Cerebellar nuclear complex (tissue), 1 donor: ENCODE results near the gene AQP6.
"Not testable (repeated sequence)": the region's sequence is repeated elsewhere in the genome, so short reads cannot be mapped to it uniquely, and the experiment has no call there.

Experiments
- DNase-seq, 2 experiments: peaks; one replicate each; lab custom pipeline; 2025; lab: John Stamatoyannopoulos, UW

The AQP6 gene

DNA sequence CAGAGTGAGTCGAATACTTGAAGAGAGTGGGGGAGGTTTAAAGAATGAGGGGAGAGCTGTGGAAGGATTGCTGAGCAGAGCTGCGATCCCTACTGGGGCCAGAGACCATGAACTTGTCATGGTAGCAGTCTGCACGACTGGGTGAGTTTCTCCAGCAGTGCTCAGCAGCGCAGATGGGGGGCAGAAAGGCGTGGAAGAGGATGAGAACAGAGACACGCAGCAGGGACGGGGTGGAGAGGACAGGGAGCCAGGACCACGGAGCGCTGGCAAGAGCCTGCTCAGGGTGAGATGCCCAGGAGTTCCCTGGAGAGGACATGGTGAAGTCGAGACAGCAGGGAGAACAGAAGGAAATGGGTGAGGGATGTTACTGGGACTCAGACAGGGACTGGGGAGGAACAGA is 2.1 kb upstream of the AQP6 start:
- DNase-seq, result no peak

DNA sequence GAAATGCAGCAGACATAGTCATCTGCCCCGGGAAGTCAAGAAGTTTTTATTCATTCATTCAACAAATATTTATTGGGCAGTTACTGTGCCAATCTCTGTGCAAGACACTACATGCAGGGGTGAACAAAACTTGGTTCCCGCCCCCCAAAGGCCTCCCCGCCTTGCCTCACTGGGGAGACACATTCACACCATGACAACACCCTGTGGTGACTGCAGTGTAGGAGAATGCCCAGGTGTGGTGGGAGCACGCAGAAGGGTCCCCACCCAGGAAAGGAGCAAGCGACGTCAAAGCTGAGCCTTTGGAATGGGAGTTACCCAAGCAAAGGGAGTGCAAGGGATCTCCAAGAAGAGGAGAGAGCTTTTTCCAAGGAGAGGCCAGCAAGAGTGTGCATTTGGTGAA is 1.6 kb upstream of the AQP6 start:
- DNase-seq, result no peak

DNA sequence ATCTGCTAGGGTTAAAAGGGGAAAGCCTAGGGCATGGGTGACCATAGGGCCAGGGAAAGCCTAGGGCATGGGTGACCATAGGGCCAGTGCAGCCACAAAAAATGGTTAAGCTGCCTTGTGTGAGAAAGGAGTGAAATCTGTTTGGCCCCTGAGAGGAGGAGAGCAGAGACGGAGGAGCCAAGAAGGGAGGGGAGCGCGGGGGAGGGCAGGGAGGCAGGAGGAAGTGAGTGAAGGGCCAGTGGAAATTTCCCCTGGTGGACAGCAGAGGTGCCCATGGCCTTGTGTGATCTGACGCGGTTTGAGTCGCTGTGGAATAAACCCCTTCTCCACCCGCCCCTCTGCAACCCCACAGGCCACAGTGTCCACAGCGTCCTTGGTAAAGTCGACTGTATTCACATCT is 618 bp upstream of the AQP6 start:
- DNase-seq, result no peak

DNA sequence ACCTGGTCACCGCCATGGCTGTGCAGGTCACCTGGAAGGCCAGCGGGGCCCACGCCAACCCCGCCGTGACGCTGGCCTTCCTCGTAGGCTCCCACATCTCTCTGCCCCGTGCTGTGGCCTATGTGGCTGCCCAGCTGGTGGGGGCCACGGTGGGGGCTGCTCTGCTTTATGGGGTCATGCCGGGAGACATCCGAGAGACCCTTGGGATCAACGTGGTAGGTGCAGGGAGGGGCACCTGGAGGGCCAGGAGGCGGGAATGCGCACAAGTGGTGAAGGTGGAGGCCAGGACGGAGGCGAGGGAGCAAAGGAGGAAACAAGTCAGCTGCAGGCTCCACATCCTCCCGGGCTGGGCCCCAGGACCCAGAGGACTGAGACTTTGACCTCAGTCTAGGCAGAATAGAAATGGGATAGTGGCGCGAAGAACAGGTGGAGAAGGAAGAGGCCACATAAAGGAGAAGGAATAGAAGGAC is 649 bp downstream of the AQP6 start:
- no peak for DNase-seq

DNA sequence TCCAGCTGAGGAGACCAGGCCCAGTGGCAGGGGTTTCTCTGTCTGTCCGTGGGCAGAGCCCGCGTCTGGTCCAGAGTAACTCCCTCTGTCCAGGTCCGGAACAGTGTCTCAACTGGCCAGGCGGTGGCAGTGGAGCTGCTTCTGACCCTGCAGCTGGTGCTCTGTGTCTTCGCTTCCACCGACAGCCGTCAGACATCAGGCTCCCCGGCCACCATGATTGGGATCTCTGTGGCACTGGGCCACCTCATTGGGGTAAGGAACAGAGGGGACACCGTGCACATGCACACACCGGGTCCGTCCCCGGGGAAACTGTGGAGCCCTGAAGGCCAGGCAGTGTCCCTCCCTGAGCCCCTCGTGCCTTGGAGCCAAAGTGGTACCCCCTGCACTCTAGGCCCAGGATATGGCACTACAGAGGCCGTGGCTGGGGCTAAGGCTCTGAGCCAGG is 1.5 kb downstream of the AQP6 start:
- DNase-seq, result no peak

DNA sequence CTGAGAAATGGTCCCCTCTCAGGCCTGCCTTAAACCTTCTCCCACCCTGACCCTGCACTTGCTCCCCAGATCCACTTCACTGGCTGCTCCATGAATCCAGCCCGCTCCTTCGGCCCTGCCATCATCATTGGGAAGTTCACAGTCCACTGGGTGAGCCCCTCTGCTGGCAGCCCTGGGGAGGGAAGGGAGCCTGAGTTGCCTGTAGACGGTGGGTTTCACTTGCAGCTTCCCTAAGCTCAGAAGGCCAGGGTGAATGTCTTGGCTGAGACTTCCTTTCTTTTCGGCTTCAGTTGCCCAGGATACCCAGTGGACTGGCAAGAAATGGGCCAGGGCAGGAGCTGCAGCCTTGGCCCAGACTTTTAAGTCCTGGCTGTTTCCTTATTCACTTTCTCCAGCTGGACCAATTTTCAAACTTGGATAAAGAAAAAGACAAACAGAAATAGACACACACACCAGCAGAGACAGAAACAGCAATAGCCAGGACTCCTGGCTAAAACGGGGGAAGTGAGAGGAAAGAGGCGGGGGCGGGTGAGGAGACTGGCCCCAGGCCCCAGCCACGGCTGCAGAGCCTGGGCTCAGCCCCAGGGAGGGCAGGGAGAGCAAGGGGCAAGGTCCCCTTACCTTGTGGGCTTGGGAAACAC is 2.0 kb downstream of the AQP6 start:
- no peak for DNase-seq

DNA sequence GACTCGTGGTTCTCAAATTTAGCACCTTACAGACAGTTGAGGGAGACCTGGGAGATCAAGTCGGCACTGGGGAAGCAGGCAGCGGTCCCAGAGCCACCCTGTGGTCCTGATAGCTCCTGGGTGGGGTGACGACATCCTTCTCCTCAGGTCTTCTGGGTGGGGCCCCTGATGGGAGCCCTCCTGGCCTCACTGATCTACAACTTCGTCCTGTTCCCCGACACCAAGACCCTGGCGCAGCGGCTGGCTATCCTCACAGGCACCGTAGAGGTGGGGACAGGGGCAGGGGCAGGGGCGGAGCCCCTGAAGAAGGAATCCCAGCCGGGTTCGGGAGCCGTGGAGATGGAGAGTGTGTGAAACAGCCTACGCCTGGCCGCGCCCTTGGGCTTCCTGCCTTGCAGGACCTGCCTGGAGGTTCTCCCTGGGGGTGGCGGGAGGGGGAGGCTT is 2.6 kb downstream of the AQP6 start:
- DNase-seq, result no peak

DNA sequence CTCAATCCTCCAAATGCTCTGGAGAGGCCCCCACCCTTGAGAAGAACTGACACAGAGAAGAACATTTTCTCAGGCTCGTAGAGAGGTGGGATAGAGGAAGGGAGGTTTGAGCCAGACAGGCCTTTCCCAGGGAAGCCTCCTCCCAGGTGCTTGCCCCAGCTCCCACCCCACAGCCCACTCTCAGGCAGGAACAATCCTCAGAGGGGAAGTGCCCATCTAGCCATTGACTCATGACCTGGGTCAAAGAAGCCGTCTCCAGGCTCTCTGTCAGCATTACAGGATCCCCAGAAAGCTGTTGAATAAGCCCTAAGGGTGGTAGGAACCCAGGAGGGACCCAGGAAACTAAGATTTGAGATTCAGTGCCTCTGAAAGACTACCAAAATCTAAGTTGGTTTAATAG is 3.8 kb downstream of the AQP6 start:
- DNase-seq, result no peak

DNA sequence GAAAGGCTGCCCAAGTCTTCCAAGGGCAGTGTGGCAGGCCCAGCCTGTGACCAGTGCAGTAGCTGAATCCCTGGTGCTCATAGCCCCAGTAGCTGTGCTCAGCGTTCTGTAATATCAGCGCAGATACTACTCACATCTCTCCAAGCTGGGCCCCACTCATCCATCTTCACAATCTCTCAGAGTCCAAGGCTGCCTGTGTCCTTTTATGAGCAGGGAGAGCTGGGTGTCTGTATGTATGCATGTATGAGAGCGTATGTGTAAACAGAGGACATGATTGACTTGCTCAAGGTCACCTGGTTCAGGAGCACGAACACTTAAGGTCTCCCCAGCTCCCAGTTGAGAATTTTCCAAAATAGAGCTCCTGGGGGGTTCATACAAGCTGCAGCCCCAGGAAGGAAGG is 5.4 kb downstream of the AQP6 start:
- no peak for DNase-seq

DNA sequence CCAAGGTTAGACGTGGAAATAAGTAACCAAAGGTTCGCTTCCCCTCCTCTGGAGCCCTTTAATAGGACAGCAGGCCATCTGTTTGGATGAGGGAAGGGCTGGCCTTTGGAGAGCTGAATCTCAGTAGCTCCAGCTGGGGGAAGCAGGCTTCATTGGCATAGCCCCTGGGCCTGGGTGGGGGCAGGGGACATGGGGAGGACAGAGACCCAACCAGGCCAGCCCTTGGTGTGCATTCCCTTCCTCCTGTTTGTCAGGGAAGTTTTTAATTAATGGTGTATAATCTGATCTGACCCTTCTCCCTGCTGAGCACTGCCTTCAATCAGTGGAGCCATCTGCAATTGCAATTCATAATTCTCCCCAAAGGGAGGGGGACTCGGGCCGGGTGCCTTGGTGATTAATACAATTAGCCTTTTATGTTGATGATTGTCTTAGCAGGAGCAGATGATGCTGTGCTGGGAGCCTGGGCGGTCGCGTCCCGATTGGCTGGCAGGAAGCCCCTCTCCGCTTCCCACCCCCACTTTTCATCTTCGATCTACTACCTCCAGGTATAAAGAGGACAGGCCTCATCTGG is 6.4 kb downstream of the AQP6 start:
- no peak for DNase-seq

DNA sequence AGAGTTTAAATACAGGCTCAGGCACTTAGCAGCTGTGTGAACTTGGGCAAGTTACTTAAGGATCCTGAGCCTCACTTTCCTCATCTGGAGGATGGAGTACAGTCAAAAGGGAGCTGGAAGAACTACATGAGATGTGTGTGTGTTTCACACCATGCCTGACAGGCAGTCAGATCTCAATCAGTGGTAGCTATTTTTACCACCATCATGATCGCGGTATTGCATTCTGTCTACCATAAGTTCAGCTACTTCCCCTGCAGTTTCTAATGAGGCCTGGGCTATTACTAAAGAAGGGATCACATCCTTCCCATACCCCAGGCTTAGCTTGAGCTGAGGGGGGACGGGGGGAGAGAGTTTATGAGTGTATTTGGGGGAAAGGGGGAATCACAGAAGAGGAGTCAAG is 7.0 kb downstream of the AQP6 start:
- no peak for DNase-seq

DNA sequence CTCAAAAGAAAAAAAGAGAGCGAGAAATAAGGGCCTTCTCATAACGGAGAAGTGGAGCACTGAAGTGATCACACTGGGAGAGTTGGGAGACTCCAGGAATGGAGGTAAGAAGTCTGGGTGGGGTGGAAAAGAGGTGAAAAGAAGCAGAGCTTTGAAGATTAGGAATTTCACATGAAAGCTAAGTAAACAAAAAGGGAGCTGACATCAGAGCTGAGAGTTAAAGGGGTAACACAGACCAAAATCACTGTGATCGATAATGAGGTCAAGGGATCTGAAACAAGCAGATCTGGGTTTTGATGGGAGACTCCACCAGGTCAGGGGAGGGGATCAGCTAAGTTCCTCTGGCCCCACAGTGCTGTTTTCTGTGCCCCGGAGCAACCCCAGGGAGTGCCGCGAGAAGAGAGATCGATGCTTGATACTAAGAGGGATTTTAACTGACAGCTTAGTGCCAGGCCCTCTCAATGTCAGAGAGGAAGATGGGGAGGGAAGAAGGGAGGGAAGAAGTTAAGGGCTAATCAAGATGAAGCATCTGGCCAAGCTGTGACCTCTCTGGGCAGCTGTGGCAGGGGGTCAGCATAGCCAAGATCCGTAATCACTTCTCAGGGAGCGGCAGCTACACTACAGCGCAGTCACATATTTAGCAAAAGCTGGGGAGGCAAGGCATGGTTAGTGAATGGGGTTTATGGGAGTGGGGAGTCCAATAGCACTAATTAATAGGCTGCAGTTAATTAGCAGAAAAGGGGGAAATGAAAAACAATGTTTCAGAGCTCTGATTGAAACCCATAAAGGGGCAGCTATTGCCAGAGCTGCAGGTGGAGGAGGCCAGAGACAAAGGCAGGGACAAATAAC is 8.0 kb downstream of the AQP6 start:
- DNase-seq, result no peak

DNA sequence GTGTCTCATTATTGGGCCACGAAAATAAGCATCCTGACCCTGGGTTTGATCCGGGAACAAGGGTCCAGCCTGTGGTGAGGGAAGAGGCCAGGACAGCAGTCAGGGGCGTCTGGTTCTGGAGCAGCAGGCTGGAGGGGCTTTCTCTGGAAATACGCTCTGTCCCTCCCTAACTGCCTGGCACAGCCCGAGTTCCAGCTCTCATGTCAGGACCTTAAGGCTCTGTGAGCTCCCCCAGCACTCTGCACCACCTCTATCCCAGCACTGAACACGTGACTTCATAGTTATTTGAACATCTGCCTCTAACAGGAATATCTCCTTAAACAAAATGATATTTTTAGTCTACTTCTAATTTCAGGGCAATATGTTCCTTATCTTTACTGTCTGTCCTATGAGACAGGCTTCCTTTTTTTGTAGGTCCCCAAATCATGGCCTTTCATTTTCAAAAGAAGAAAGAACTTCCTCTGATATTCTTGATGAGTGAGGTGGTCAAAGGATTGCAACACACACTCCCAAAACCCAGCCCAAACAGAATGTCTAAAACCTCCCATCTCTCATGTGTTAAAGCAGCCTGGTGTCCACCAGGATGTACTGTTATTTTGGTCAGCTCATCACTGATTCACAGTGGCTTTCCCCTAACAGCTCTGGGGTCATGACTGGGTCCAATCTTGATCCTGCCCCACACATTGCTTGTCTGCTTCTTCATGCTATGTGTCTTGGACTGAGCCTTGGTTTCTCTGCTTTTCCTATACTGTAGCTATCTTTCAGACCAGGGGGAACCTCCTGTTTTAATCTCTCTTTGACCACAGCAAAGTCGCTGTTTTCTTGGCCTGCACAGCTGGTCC is 9.7 kb downstream of the AQP6 start:
- no peak for DNase-seq

DNA sequence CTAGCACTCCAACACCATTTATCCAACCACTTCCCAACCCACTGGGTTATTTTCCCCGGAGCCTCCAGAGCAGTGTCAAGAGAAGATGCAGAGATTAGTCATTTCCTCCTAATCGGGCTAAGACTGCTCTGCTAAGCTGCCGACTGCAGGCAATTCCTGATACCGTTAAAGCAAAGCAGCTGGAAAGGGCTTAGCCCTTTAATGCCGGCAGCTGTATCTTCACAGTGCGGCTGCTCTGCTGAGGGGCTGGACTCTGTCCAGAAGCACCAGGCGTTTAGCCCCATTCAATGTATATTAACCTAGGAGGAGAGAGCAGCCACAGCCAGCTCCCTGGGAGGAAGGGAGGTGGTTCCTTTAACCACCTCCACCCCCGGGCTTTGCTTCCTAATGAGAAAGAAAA is 11.1 kb downstream of the AQP6 start:
- no peak for DNase-seq

DNA sequence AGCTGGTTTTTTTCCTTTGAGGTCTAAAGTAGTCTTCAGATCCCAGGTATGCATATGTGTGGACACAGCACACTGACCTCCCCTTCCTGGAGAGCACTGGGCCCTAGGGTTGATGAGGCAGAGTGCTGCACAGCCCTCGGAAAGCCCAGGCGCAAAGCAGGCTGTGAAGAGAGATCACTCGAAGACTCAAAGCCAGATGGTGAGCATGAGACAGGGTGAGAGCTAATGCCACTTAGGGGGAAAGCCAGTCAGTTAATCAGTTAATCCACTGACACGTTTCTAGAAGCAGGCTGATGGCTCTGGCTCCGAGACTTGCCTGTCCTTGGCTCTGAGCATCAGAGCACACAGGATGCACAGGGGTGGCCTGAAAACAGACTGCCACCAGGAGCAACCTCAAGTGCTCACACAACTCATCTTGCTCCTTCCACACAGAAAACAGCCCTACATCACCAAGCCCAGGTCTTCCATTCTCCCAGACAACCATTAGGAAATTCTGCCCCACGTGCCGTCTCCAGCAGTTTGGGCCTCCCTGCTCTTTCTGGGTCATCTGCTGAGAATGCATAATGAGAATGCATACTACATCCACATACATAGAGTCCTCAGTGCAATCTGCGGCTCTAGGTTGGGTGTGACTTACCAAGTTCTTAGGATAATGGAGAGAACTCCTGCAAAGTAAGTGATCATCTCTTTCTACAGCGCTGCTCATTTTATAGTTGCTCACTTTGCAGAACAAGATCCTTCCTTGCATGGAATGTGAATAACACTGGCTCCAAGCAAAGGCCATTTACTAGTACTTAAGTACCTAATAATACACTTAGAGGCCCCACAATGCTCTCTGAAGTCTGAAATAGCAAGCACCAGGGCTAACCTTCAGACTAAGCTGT is 12.0 kb downstream of the AQP6 start:
- no peak for DNase-seq

DNA sequence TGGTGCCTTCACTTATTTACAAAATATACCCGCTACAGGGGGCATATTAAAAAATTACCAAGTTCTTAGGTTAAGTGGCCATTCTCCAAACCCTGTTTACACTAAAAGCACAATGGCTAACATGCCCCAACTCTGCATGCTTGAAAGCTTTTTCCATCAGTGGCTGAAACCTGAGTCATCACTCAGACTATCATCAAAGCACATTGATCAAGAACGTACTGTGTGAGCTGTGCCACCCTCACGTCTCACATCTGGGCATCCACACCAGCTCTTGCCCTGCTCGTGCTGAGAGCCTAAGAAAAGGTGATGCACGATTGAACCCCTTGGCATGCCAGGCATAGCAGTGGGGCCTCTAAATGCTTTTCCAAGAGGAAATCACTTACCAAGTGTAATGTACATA is 13.2 kb downstream of the AQP6 start:
- DNase-seq, result no peak

DNA sequence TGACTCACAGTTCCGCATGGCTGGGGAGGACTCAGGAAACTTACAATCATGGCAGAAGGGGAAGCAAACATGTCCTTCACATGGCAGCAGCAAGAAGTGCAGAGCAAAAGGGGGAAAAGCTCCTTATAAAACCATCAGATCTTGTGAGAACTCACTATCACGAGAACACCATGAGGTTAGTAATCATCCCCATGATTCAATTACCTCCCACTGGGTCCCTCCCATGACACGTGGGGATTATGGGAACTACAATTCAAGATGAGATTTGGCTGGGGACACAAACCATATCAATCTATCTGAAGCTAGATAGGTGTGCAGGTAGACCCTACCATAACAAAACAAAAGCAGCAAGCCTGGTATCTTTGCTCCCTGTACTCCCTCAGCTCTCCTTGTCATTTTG is 13.7 kb downstream of the AQP6 start:
- not testable (repeated sequence) for DNase-seq

DNA sequence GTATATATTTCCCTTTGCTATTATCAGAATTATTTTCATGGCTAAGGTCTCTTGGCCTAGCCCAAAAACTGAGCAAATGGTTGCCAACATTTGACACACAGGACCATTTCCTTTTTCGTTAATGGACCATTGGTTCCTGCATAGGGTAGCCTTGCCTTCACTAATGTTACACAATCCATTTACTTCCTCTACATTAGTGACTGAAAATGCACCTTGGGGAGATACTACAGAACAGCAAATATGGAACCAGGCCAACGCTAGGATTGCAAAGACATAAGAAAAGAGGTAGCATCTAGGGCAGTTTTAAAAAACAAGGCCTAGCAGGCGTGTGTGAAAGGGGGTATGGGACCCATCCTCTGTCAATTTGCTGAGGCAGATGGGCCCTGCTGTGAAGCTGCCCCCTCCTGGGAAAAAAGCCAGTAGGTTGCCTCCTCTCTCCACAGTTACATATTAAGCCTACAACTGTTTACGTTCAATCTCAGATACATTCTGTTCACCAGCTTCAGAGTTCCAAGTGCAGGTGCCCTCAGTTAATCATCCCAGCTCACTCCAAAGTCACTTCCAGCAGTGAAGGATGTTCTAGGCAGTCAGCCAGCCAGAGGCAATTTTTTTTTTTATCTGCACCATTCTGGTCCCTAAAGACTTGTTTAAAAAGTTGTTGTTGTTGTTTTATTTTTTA is 15.0 kb downstream of the AQP6 start:
- no peak for DNase-seq

DNA sequence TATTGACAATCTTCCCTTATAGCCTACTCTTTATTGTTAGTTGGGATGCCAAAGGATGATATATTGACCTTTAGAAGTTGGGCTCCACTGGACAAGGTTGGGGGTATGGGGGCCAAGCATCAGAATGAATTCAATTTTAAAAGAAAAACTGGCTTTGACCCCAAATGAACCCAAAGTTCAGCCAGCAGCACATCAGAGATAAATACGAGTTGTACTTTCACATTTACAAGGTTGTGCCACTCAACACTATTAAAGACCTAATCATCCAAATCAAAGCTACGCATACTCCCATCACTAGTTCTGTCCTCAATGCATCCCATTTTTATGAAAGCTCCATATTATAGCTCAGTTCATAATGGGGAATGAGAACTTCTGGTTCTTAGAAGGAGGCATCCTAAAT is 16.7 kb downstream of the AQP6 start:
- DNase-seq, result not testable (repeated sequence)

DNA sequence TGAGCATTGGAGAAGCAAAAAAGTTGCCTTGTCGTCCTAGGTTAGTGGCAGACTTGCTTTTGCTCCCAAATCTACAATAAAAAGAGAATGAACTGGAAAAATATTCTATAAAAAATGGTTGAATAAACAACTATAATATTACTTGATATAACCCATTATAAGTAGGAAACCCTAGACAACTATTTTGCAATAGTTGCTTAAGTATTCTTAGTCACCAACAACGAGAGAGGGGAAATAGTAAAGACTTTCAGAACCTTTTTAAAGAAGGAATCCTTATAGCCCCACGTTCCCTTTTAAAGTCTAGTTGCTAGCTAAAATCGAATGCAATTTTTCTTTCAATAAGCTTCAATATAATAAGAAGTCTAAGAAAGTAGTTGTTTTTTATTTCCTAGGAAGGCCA is 17.5 kb downstream of the AQP6 start:
- DNase-seq, result no peak

DNA sequence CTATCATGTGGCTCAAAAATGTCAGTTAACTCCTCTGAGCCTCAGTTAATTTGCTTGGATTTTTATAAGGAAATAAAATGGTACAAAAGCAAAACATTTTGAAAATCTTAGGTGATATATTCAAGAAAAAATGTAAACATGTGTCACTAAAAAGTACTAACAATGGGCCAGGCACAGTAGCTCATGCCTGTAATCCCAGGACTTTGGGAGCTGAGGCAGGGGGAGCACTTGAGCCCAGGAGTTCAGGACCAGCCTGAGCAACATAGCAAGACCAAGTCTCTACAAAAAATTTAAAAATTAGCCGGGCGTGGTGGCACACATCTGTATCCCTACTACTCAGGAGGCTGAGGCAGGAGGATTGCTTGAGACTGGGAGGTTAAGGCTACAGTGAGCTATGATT is 25.7 kb downstream of the AQP6 start:
- no peak for DNase-seq
